ENCODE measurements around the gene FUBP1.

DNA sequence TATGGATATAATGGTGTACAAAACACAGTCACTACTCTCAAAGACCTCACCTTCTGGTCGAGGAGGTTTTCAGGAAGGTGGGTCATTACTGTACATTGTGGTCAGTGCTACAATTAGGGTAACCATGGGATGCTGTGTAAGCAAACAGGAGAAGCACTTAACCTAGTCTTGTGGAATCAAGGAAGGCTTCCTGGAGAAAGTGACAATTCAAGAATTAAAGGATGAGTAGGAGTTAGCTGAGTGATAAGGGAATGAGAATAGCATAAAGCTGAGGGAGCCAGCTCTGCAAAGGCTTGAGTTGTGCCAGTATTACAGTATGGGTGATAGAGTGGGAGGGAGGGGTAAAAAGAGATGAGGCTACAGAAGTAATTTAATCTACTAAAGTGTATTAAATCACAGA, 73.3 kb downstream of the FUBP1 start:
- TF ChIP-seq CTCF (conservative IDR thresholded peaks at IDR 0.05; ENCODE audit: low read length) (no peak), EZH2phosphoT487 (IDR thresholded peaks at IDR 0.05; ENCODE audit: borderline replicate concordance, low read depth, low read length) (no peak)

Measured in OCI-LY7 (cell line).